ENCODE measurements around the gene MEFV. TPM values are rescaled to one million over a fixed set of nuclear protein-coding genes. Genes with fewer than 3 reads are reported as not detected.

The MEFV gene
- total RNA-seq, 1 experiment from 2014 or later: not detected

Other genes starting within 250 kb of the MEFV start
- not detected in 2 replicates for gene CLDN9, start 243.7 kb downstream of the MEFV start, total RNA-seq (2014; rRNA removed; shearing (Covaris generic))
- gene CLDN6, start 238.4 kb downstream of the MEFV start, total RNA-seq (2014; rRNA removed; shearing (Covaris generic)): 2.0 TPM in 1 of 2 replicates, not detected in the other
- 312 and 417 TPM in 2 replicates for gene TNFRSF12A, start 236.3 kb downstream of the MEFV start, total RNA-seq (2014; rRNA removed; shearing (Covaris generic))
- 64.6 and 93.1 TPM in 2 replicates for gene HCFC1R1, start 232.7 kb downstream of the MEFV start, total RNA-seq (2014; rRNA removed; shearing (Covaris generic))
- gene THOC6, start 232.6 kb downstream of the MEFV start, total RNA-seq (2014; rRNA removed; shearing (Covaris generic)): 43.5 and 48.2 TPM in 2 replicates
- 0.25 TPM in 1 of 2 replicates, not detected in the other for gene BICDL2, start 219.7 kb downstream of the MEFV start, total RNA-seq (2014; rRNA removed; shearing (Covaris generic))
- gene MMP25, start 210.1 kb downstream of the MEFV start, total RNA-seq (2014; rRNA removed; shearing (Covaris generic)): 0.87 and 0.94 TPM in 2 replicates
- 15.8 and 24.1 TPM in 2 replicates for gene IL32, start 191.0 kb downstream of the MEFV start, total RNA-seq (2014; rRNA removed; shearing (Covaris generic))
- gene ZSCAN10, start 157.3 kb downstream of the MEFV start, total RNA-seq (2014; rRNA removed; shearing (Covaris generic)): not detected in 2 replicates
- gene ZNF205, start 144.0 kb downstream of the MEFV start, total RNA-seq (2014; rRNA removed; shearing (Covaris generic)): 5.2 and 8.6 TPM in 2 replicates
- gene ZNF213, start 121.6 kb downstream of the MEFV start, total RNA-seq (2014; rRNA removed; shearing (Covaris generic)): 2.0 and 3.9 TPM in 2 replicates
- gene OR1F1, start 68.4 kb downstream of the MEFV start, total RNA-seq (2014; rRNA removed; shearing (Covaris generic)): 0.81 TPM in 1 of 2 replicates, not detected in the other
- 11.5 and 11.8 TPM in 2 replicates for gene ZNF200, start 21.5 kb downstream of the MEFV start, total RNA-seq (2014; rRNA removed; shearing (Covaris generic))
- gene ZNF263, start 26.9 kb upstream of the MEFV start, total RNA-seq (2014; rRNA removed; shearing (Covaris generic)): 24.4 and 28.8 TPM in 2 replicates
- 4.9 and 5.4 TPM in 2 replicates for gene TIGD7, start 48.8 kb upstream of the MEFV start, total RNA-seq (2014; rRNA removed; shearing (Covaris generic))
- gene ZNF75A, start 48.9 kb upstream of the MEFV start, total RNA-seq (2014; rRNA removed; shearing (Covaris generic)): 21.7 and 23.5 TPM in 2 replicates
- not detected in 2 replicates for gene OR2C1, start 99.3 kb upstream of the MEFV start, total RNA-seq (2014; rRNA removed; shearing (Covaris generic))
- gene ZSCAN32, start 144.4 kb upstream of the MEFV start, total RNA-seq (2014; rRNA removed; shearing (Covaris generic)): 14.6 and 17.6 TPM in 2 replicates
- gene ZNF174, start 144.6 kb upstream of the MEFV start, total RNA-seq (2014; rRNA removed; shearing (Covaris generic)): 9.7 and 11.2 TPM in 2 replicates
- 0.90 and 1.1 TPM in 2 replicates for gene ZNF597, start 186.9 kb upstream of the MEFV start, total RNA-seq (2014; rRNA removed; shearing (Covaris generic))
- gene NAA60, start 187.0 kb upstream of the MEFV start, total RNA-seq (2014; rRNA removed; shearing (Covaris generic)): 2.7 and 8.7 TPM in 2 replicates
- not detected in 2 replicates for gene C16orf90, start 238.9 kb upstream of the MEFV start, total RNA-seq (2014; rRNA removed; shearing (Covaris generic))
- gene CLUAP1, start 244.4 kb upstream of the MEFV start, total RNA-seq (2014; rRNA removed; shearing (Covaris generic)): 13.4 and 18.3 TPM in 2 replicates